DOHH2 (cell line): ENCODE data around the gene TDP2.

Experiments
- H3F3A ChIP-seq: fragments of 200-600 bp; sonication (generic), shearing (Covaris generic); 2 replicates; pipeline ENCODE4 v1.6.0; 2016; ENCODE audit warnings: antibody characterized with exemption, mild to moderate bottlenecking; ENCODE audit not compliant: control insufficient read depth, insufficient read depth
- H3K27ac ChIP-seq: fragments of 200-600 bp; sonication (generic); 2 replicates; pipeline ENCODE4 v1.5.1; 2014; ENCODE audit warnings: low read depth, mild to moderate bottlenecking, low read length, moderate library complexity
- H3K27me3 ChIP-seq: fragments of 200-600 bp; sonication (generic); 2 replicates; pipeline ENCODE4 v1.6.1; 2014; ENCODE audit warnings: mild to moderate bottlenecking, low read length, mixed read lengths; ENCODE audit not compliant: control insufficient read depth
- H3K36me3 ChIP-seq: fragments of 200-600 bp; sonication (generic); 2 replicates; pipeline ENCODE4 v1.6.1; 2014; ENCODE audit warnings: mild to moderate bottlenecking, low read length, moderate library complexity, mixed read lengths; ENCODE audit not compliant: control insufficient read depth
- H3K4me1 ChIP-seq: fragments of 200-600 bp; sonication (generic); 2 replicates; pipeline ENCODE4 v1.6.1; 2014; ENCODE audit warnings: mild to moderate bottlenecking, low read length, mixed read lengths; ENCODE audit not compliant: control insufficient read depth
- H3K4me2 ChIP-seq: fragments of 200-600 bp; sonication (generic); 2 replicates; pipeline ENCODE4 v1.6.0; 2014; ENCODE audit warnings: mild to moderate bottlenecking, low read length, moderate library complexity
- H3K4me3 ChIP-seq: fragments of 200-600 bp; sonication (generic); 2 replicates; pipeline ENCODE4 v1.5.1; 2014; ENCODE audit warnings: mild to moderate bottlenecking, low read length, mixed read lengths
- H3K79me2 ChIP-seq: fragments of 200-600 bp; sonication (generic); 2 replicates; pipeline ENCODE4 v1.6.1; 2014; ENCODE audit warnings: mild to moderate bottlenecking, low read length, mixed read lengths; ENCODE audit not compliant: control insufficient read depth
- H3K9me2 ChIP-seq: fragments of 200-600 bp; sonication (generic); replicated peaks from 2 replicates; pipeline ENCODE4 v1.6.1; 2014; ENCODE audit warnings: mild to moderate bottlenecking, low read length, mixed read lengths; ENCODE audit not compliant: control insufficient read depth
- H3K9me3 ChIP-seq: fragments of 200-600 bp; sonication (generic); 2 replicates; pipeline ENCODE4 v1.6.1; 2014; ENCODE audit warnings: antibody characterized with exemption, low read length, mixed read lengths; ENCODE audit not compliant: control insufficient read depth, insufficient read depth
- H4K20me1 ChIP-seq: fragments of 200-600 bp; sonication (generic); 2 replicates; pipeline ENCODE4 v1.6.0; 2014; ENCODE audit warnings: low read depth, mild to moderate bottlenecking, antibody characterized with exemption, low read length, moderate library complexity; ENCODE audit not compliant: control insufficient read depth, insufficient read depth
- EZH2phosphoT487 ChIP-seq: fragments of 200-600 bp; sonication (generic); IDR thresholded peaks from 2 replicates; pipeline ENCODE4 v1.6.1; 2017; ENCODE audit warnings: borderline replicate concordance, mild to moderate bottlenecking, antibody characterized with exemption, low read length, moderate library complexity, mixed read lengths
- TF ChIP-seq, protein P1 (sequence below): fragments of 200-600 bp; sonication (generic); IDR thresholded peaks from one replicate; pipeline ENCODE4 v1.5.1; 2014; ENCODE audit warnings: antibody characterized with exemption, mild to moderate bottlenecking, low read depth, low read length; ENCODE audit not compliant: poor library complexity, severe bottlenecking

The TDP2 gene

DNA sequence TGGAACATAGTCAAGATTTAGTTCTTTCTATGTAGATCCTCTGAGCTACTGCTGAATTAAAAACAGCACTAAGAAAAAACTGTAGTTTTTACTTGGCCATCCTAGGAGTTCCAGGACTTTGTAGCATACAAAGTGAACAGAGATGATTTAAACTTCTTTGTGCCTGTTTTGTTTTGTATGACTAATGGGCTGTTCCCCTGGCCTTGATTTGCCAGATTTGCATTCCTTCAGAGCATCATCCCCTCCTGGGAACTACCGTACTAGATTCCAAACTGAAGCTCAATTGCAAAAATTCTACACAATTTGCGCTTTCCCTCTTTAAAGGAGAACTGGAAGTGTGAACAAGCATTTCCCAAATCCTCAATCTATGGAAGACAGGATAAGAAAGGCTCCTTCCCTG lies 23.3 kb upstream of the TDP2 start:
- Histone ChIP-seq H3K9me2 (no peaks in the 10 kb centered on the region), H3K4me1 (peaks cover 5% of the 10 kb centered on the region; the same call in 1 of the 2 replicates), H3K9me3 (no peaks in the 10 kb centered on the region), H3K4me2 (no peak overlapping the region), H3K79me2 (no peaks in the 10 kb centered on the region), H3K27ac (no peak overlapping the region), H3F3A (no peaks in the 10 kb centered on the region), H3K27me3 (no peaks in the 10 kb centered on the region), H3K36me3 (no peaks in the 10 kb centered on the region), H4K20me1 (no peaks in the 10 kb centered on the region), H3K4me3 (no peak overlapping the region)
- TF ChIP-seq, protein P1, sequence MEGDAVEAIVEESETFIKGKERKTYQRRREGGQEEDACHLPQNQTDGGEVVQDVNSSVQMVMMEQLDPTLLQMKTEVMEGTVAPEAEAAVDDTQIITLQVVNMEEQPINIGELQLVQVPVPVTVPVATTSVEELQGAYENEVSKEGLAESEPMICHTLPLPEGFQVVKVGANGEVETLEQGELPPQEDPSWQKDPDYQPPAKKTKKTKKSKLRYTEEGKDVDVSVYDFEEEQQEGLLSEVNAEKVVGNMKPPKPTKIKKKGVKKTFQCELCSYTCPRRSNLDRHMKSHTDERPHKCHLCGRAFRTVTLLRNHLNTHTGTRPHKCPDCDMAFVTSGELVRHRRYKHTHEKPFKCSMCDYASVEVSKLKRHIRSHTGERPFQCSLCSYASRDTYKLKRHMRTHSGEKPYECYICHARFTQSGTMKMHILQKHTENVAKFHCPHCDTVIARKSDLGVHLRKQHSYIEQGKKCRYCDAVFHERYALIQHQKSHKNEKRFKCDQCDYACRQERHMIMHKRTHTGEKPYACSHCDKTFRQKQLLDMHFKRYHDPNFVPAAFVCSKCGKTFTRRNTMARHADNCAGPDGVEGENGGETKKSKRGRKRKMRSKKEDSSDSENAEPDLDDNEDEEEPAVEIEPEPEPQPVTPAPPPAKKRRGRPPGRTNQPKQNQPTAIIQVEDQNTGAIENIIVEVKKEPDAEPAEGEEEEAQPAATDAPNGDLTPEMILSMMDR, result no peak
- TF ChIP-seq EZH2phosphoT487, result no peak

DNA sequence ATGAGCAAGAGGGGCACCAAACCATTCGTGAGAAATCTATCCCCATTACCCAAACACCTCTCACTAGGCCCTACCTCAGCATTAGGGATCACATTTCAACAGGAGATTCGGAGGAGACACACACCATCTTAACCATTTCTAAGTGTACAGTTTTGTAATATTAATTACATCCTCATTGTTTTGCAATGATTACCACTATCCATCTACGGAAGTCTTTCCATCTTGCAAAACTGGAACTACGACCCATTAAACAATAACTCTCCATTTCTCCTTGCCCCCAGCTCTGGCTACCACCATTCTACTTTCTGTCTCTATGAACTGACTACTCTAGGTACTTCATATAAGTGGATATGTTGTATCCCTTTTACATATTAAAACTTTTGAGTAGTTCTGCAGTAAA lies 20.2 kb upstream of the TDP2 start:
- H3K79me2 ChIP-seq, result no peaks in the 10 kb centered on the region
- H3K4me3 ChIP-seq, result no peak overlapping the region
- H4K20me1 ChIP-seq, result no peaks in the 10 kb centered on the region
- H3K9me3 ChIP-seq, result no peaks in the 10 kb centered on the region
- H3K4me1 ChIP-seq, result no peaks in the 10 kb centered on the region
- no peak overlapping the region for H3K4me2 ChIP-seq
- no peaks in the 10 kb centered on the region for H3K36me3 ChIP-seq
- H3K27ac ChIP-seq, result no peak overlapping the region
- H3F3A ChIP-seq, result no peaks in the 10 kb centered on the region
- H3K27me3 ChIP-seq, result no peaks in the 10 kb centered on the region
- TF ChIP-seq EZH2phosphoT487, result no peak
- TF ChIP-seq, protein P1, result no peak
- H3K9me2 ChIP-seq, result no peaks in the 10 kb centered on the region

DNA sequence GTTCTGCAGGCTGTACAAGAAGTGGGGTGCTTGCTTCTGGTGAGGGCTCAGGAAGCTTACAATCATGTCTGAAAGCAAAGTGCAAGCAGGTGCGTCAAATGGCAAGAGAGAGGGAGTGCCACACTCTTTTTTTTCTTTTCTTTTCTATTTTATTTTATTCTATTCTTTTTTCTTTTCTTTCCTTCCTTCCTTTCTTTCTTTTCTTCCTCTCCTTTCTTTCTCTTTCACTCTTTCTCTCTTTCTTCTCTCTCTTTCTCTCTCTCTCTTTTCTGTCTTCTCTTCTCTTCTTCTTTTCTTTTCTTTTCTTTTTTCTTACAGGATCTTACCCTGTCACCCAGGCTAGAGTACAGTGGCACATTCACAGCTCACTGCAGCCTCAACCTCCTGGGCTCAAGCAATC lies 19.7 kb upstream of the TDP2 start:
- H3K4me1 ChIP-seq, result no peaks in the 10 kb centered on the region
- no peaks in the 10 kb centered on the region for H3F3A ChIP-seq
- H3K27me3 ChIP-seq, result no peaks in the 10 kb centered on the region
- H3K4me3 ChIP-seq, result no peak overlapping the region
- no peak overlapping the region for H3K27ac ChIP-seq
- H3K9me3 ChIP-seq, result no peaks in the 10 kb centered on the region
- H3K9me2 ChIP-seq, result no peaks in the 10 kb centered on the region
- no peaks in the 10 kb centered on the region for H4K20me1 ChIP-seq
- no peaks in the 10 kb centered on the region for H3K36me3 ChIP-seq
- no peaks in the 10 kb centered on the region for H3K79me2 ChIP-seq
- TF ChIP-seq EZH2phosphoT487, result no peak
- TF ChIP-seq, protein P1, result no peak
- no peak overlapping the region for H3K4me2 ChIP-seq
